BJ (cell line): ENCODE data around the gene ZNF438. TPM values are rescaled to one million over a fixed set of nuclear protein-coding genes. Genes with fewer than 3 reads are reported as not detected.

Experiments
- CTCF ChIA-PET: fragments of 350-600 bp; formaldehyde crosslinking; extraction: SDS; loops from one replicate; lab custom pipeline; 2021; ENCODE audit warnings: antibody characterized with exemption, inconsistent platforms; lab: Yijun Ruan, JAX
- POLR2A ChIA-PET: fragments of 300-600 bp; sonication (Branson Sonifier 250); formaldehyde crosslinking; extraction: SDS; loops from one replicate; lab custom pipeline; 2021; ENCODE audit warnings: antibody characterized with exemption; lab: Charles Lee
- DNase-seq: peaks from one replicate; pipeline ENCODE4 v3.0.0-alpha.2; 2011; ENCODE audit warnings: low read depth
- H3K27me3 ChIP-seq: 2 replicates; pipeline ENCODE4 v1.6.0; 2011; ENCODE audit warnings: low read length; ENCODE audit not compliant: control insufficient read depth, insufficient read depth
- H3K36me3 ChIP-seq: 2 replicates; pipeline ENCODE4 v1.5.1; 2011; ENCODE audit warnings: low read length; ENCODE audit not compliant: control insufficient read depth, insufficient read depth
- H3K4me3 ChIP-seq: 2 replicates; pipeline ENCODE4 v1.5.1; 2011; ENCODE audit warnings: low read depth, mild to moderate bottlenecking, control low read depth, low read length
- polyA plus RNA-seq: library from polyadenylated mRNA; depleted of rRNA; stranded (reverse); fragments of >200 nt; gene quantifications from 2 replicates; pipeline ENCODE4 v1.2.3, GENCODE V29; 2011
- TF ChIP-seq, protein P1 (sequence below): IDR thresholded peaks from 2 replicates; pipeline ENCODE4 v1.5.1; 2011; ENCODE audit warnings: low read depth, mild to moderate bottlenecking, control low read depth, inconsistent platforms, low read length, moderate library complexity; ENCODE audit not compliant: insufficient read depth

Gene ZNF438
- polyA plus RNA-seq, 1 experiment, result 3.7 TPM

DNA sequence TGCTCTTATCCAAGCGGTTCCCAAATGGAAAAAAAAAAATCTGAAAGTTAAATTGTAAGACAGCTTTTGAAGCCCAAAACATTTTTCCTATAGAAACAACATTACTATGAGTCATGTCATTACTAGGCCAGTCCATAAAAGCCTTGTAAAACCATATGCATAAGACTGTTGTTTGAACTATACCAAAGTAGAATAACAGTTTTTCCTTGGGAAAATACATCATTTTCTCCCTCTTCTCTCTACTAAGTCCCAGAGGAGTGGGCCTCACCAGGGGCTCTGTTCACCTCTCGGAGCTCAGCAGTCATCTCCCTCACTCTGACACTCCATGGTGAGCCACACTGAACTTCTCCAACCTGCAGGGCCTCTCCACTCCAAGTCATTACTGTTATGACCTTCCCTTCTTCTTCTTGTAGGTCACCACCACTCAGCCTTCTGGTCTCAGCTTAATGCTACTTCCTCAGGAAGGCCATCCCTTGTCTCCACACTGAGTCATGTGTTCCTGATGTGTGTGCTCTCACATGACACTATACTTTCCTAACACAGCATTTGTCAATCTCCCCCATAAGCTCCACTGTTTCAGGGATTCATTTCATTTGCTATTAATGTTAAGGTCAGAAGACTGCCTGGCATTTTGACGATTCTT, 32.5 kb downstream of the ZNF438 start:
- DNase-seq, result no peak
- no peaks in the 10 kb centered on the region for H3K36me3 ChIP-seq
- no peaks in the 10 kb centered on the region for H3K27me3 ChIP-seq
- CTCF ChIA-PET, result interaction anchor here (0.6 kb wide), 1 partner anchor 110 kb away, joined by 3 read pairs; no protein-coding TSS in a partner anchor
- POLR2A ChIA-PET, result interaction anchor here (0.6 kb wide), 1 partner anchor 34 kb away, joined by 21 read pairs; no protein-coding TSS in a partner anchor
- no peak overlapping the region for H3K4me3 ChIP-seq
- TF ChIP-seq, protein P1, sequence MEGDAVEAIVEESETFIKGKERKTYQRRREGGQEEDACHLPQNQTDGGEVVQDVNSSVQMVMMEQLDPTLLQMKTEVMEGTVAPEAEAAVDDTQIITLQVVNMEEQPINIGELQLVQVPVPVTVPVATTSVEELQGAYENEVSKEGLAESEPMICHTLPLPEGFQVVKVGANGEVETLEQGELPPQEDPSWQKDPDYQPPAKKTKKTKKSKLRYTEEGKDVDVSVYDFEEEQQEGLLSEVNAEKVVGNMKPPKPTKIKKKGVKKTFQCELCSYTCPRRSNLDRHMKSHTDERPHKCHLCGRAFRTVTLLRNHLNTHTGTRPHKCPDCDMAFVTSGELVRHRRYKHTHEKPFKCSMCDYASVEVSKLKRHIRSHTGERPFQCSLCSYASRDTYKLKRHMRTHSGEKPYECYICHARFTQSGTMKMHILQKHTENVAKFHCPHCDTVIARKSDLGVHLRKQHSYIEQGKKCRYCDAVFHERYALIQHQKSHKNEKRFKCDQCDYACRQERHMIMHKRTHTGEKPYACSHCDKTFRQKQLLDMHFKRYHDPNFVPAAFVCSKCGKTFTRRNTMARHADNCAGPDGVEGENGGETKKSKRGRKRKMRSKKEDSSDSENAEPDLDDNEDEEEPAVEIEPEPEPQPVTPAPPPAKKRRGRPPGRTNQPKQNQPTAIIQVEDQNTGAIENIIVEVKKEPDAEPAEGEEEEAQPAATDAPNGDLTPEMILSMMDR, result no peak

- no peak overlapping the region for H3K4me3 ChIP-seq
- H3K27me3 ChIP-seq, result no peaks in the 10 kb centered on the region
- DNase-seq, result no peak
- POLR2A ChIA-PET, result no interaction called here
- TF ChIP-seq, protein P1, result no peak
- CTCF ChIA-PET, result no interaction called here
- H3K36me3 ChIP-seq, result no peaks in the 10 kb centered on the region; the same call in 1 of the 2 replicates
These were observed 34.0 kb downstream of the ZNF438 start for GRCh38 chr10:30997536-30998235.

- POLR2A ChIA-PET, result no interaction called here
- DNase-seq, result no peak
- no peaks in the 10 kb centered on the region for H3K27me3 ChIP-seq
- TF ChIP-seq, protein P1, result no peak
- H3K36me3 ChIP-seq, result no peaks in the 10 kb centered on the region; the same call in 1 of the 2 replicates
- CTCF ChIA-PET, result no interaction called here
- H3K4me3 ChIP-seq, result no peak overlapping the region
These were observed 35.1 kb downstream of the ZNF438 start for GRCh38 chr10:30996481-30997005.

GRCh38 chr10:30995081-30995770, 36.4 kb downstream of the ZNF438 start:
- ChIA-PET POLR2A (no interaction called here), CTCF (interaction anchor here (0.7 kb wide), 1 partner anchor 157 kb away, joined by 4 read pairs; no protein-coding TSS in a partner anchor)
- no peak overlapping the region for H3K4me3 ChIP-seq
- H3K36me3 ChIP-seq, result no peaks in the 10 kb centered on the region; the same call in 1 of the 2 replicates
- no peak for DNase-seq
- H3K27me3 ChIP-seq, result no peaks in the 10 kb centered on the region
- TF ChIP-seq, protein P1, result no peak
